ENCODE data around the gene ZIC5. TPM values are rescaled to one million over a fixed set of nuclear protein-coding genes. Genes with fewer than 3 reads are reported as not detected.

The ZIC5 gene
- total and polyA plus RNA-seq, 2 of the 4 experiments (the other 2 are of a cell fraction), result not detected

DNA sequence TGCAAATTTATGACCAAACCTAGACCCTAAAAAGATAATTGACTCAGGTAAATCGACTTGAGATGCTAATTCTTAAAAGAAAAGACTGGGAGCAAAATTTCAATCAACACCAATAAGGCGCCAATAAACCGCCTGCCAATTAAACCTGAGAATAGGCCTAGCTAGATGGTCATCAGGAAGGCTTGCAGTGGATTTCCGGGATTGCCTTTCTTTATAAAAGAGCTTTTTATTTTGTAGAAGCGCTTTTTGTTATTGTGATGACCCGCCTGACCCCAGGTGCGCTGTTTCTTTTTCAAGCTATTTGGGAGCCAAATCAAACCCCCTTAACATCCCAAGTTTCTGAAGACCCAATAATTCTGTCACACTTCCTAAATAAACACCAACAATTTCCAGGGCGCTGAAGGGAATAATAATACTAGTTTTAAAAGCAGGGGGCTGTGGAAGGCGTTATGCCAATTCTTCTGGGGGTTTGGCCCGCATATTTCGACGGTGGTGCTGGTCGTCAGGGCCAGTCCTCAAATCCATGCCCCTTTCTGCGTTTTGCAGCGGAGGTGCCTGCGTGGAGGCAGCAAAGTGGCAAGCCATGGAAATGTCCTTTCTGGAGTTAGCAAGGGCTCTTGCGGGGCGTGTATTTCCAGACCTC lies 2.9 kb upstream of the ZIC5 start:
- no peak overlapping the region for H2BK5ac ChIP-seq (ENCODE audit: low read depth, low read length, poor library complexity, severe bottlenecking)
- in situ Hi-C loops (cut with MboI; ENCODE audit: low sequenced_read_pairs), result no loop called here
- H3K4me3 ChIP-seq (ENCODE audit: insufficient read depth, low read depth, low read length), result no peak overlapping the region
- H3K14ac ChIP-seq (replicated peaks; ENCODE audit: low read depth, low read length), result no peak overlapping the region
- H3K23ac ChIP-seq (ENCODE audit: low read depth, low read length), result no peak overlapping the region
- H3K36me3 ChIP-seq (ENCODE audit: control insufficient read depth, insufficient read depth, low read length), result no peaks in the 10 kb centered on the region
- H3K4me2 ChIP-seq (ENCODE audit: low read depth, low read length), result no peak overlapping the region
- intact Hi-C loops (cut with micrococcal nuclease), result loop anchor here (10.0 kb wide), 1 partner anchor 540 kb away; no protein-coding TSS in a partner anchor
- H2AFZ ChIP-seq (replicated peaks; ENCODE audit: low read length, poor library complexity), result no peak overlapping the region
- no peak overlapping the region for H2BK15ac ChIP-seq (ENCODE audit: low read depth, low read length)
- no peak overlapping the region for H2AK9ac ChIP-seq (replicated peaks; ENCODE audit: low read depth, low read length, poor library complexity)
- H2AK5ac ChIP-seq (ENCODE audit: low read depth, low read length), result no peak overlapping the region
- no peak overlapping the region for H2BK120ac ChIP-seq (ENCODE audit: low read depth, low read length)
- H3K27me3 ChIP-seq (ENCODE audit: control insufficient read depth, insufficient read depth, low read length), result peaks cover 93% of the 10 kb centered on the region
- H3K4me1 ChIP-seq (ENCODE audit: control insufficient read depth, insufficient read depth, low read length), result peaks cover 2% of the 10 kb centered on the region; the same call in 1 of the 2 replicates
- ChIA-PET CTCF (interaction anchor here (0.7 to 1.2 kb wide), 2 partner anchors 9 to 215 kb away, joined by 3 to 7 read pairs; no protein-coding TSS in a partner anchor), POLR2A (ENCODE audit: unreplicated experiment) (interaction anchor here (0.5 kb wide), 1 partner anchor 17 kb away, joined by 5 read pairs; no protein-coding TSS in a partner anchor)
- WGBS, 2 experiments (ENCODE audit: extremely low coverage in 2 of 2, insufficient read length in 1 of 2), result 4% methylated on average over 5 of the region's 18 CpGs; no CpG with 5 or more reads in 1 of the 2 experiments
- no peak overlapping the region for H4K8ac ChIP-seq (ENCODE audit: low read depth in 2 of 2, low read length in 2 of 2)
- H2BK20ac ChIP-seq (ENCODE audit: low read depth, low read length), result no peak overlapping the region
- H3K9me1 ChIP-seq (ENCODE audit: insufficient read depth, low read length), result no peaks in the 10 kb centered on the region
- BruUV-seq (replicated peaks), result no TSS peak
- no peaks in the 10 kb centered on the region for H3K79me1 ChIP-seq (ENCODE audit: low read depth in 1 of 2, low read length in 2 of 2)
- DNase-seq (no peak), ATAC-seq (ENCODE audit: low read depth) (no peak)
- TF ChIP-seq BHLHE40 (IDR thresholded peaks at IDR 0.05; ENCODE audit: low read depth, low read length) (no peak), RCOR1 (IDR thresholded peaks at IDR 0.05; ENCODE audit: insufficient replicate concordance, low read length) (no peak), SMC3 (IDR thresholded peaks at IDR 0.05; ENCODE audit: low read depth, low read length) (no peak), CHD1 (IDR thresholded peaks at IDR 0.05; ENCODE audit: low read depth, low read length) (no peak), NFE2L2 (IDR thresholded peaks at IDR 0.05; ENCODE audit: low read depth, low read length) (no peak), MXI1 (IDR thresholded peaks at IDR 0.05; ENCODE audit: borderline replicate concordance, low read depth, low read length) (no peak), FOS (IDR thresholded peaks at IDR 0.05; ENCODE audit: low read depth, low read length) (no peak), MAZ (IDR thresholded peaks at IDR 0.05; ENCODE audit: borderline replicate concordance, low read depth, low read length) (no peak)
- TF ChIP-seq, protein P1, sequence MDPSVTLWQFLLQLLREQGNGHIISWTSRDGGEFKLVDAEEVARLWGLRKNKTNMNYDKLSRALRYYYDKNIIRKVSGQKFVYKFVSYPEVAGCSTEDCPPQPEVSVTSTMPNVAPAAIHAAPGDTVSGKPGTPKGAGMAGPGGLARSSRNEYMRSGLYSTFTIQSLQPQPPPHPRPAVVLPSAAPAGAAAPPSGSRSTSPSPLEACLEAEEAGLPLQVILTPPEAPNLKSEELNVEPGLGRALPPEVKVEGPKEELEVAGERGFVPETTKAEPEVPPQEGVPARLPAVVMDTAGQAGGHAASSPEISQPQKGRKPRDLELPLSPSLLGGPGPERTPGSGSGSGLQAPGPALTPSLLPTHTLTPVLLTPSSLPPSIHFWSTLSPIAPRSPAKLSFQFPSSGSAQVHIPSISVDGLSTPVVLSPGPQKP (IDR thresholded peaks at IDR 0.05; ENCODE audit: borderline replicate concordance, low read depth, low read length), result no peak
- TF ChIP-seq, protein P2, sequence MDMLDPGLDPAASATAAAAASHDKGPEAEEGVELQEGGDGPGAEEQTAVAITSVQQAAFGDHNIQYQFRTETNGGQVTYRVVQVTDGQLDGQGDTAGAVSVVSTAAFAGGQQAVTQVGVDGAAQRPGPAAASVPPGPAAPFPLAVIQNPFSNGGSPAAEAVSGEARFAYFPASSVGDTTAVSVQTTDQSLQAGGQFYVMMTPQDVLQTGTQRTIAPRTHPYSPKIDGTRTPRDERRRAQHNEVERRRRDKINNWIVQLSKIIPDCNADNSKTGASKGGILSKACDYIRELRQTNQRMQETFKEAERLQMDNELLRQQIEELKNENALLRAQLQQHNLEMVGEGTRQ (IDR thresholded peaks at IDR 0.05; ENCODE audit: low read depth, low read length), result no peak
- no peak overlapping the region for H4K5ac ChIP-seq (ENCODE audit: low read depth, low read length)
- dilution Hi-C loops (cut with HindIII; ENCODE audit: low sequenced_read_pairs, unreplicated experiment), result no loop called here
- no peak overlapping the region for H3K18ac ChIP-seq (ENCODE audit: low read depth, low read length)
- H3K56ac ChIP-seq (ENCODE audit: extremely low read depth, insufficient read depth, low read length), result no peak overlapping the region
- no peak overlapping the region for H3K4ac ChIP-seq (ENCODE audit: low read depth, low read length)
- no peaks in the 10 kb centered on the region; the same call in 1 of the 2 replicates for H4K20me1 ChIP-seq (ENCODE audit: insufficient read depth, low read length)
- H3K9me3 ChIP-seq (ENCODE audit: control insufficient read depth, insufficient read depth, low read length), result peaks cover 20% of the 10 kb centered on the region
- no peak overlapping the region for H3K9ac ChIP-seq (ENCODE audit: low read depth, low read length)
- no peak overlapping the region for H3K27ac ChIP-seq (ENCODE audit: insufficient read depth, low read length)
- no peak overlapping the region for H4K91ac ChIP-seq (ENCODE audit: insufficient read depth, low read depth, low read length)
